H9 (cell line): ENCODE data around the gene SMIM14. TPM values are rescaled to one million over a fixed set of nuclear protein-coding genes. Genes with fewer than 3 reads are reported as not detected.

Experiments
- DNase-seq: peaks from one replicate; pipeline ENCODE4 v3.0.0-alpha.2; 2017
- H2AFZ ChIP-seq: one replicate; pipeline ENCODE4 v1.6.1; 2013; ENCODE audit warnings: mild to moderate bottlenecking, low read length, control low read depth, moderate library complexity
- H2AK5ac ChIP-seq: 2 replicates; pipeline ENCODE4 v1.6.1; 2013; ENCODE audit warnings: low read length, control low read depth, mixed read lengths; ENCODE audit not compliant: insufficient read length
- H2BK120ac ChIP-seq: one replicate; pipeline ENCODE4 v1.6.1; 2013; ENCODE audit warnings: low read depth, mild to moderate bottlenecking, low read length, control low read depth, inconsistent platforms; ENCODE audit not compliant: poor library complexity, severe bottlenecking
- H2BK12ac ChIP-seq: 2 replicates; pipeline ENCODE4 v1.6.1; 2013; ENCODE audit warnings: low read length, control low read depth, mixed read lengths, low read depth; ENCODE audit not compliant: insufficient read length
- H2BK15ac ChIP-seq: 2 replicates; pipeline ENCODE4 v1.6.1; 2013; ENCODE audit warnings: low read depth, low read length, control low read depth
- H2BK20ac ChIP-seq: one replicate; pipeline ENCODE4 v1.6.1; 2013; ENCODE audit warnings: low read depth, mild to moderate bottlenecking, low read length, control low read depth, inconsistent platforms; ENCODE audit not compliant: poor library complexity, severe bottlenecking
- H2BK5ac ChIP-seq: 2 replicates; pipeline ENCODE4 v1.6.1; 2013; ENCODE audit warnings: low read length, control low read depth, mixed read lengths; ENCODE audit not compliant: insufficient read length
- H3K14ac ChIP-seq: 2 replicates; pipeline ENCODE4 v1.6.1; 2013; ENCODE audit warnings: low read length, control low read depth; ENCODE audit not compliant: insufficient read depth
- H3K18ac ChIP-seq: 2 replicates; pipeline ENCODE4 v1.6.1; 2013; ENCODE audit warnings: low read depth, mild to moderate bottlenecking, mixed read lengths, low read length, control low read depth; ENCODE audit not compliant: insufficient read length
- H3K23ac ChIP-seq: 2 replicates; pipeline ENCODE4 v1.6.1; 2013; ENCODE audit warnings: low read length, control low read depth, mixed read lengths, low read depth; ENCODE audit not compliant: insufficient read length
- H3K23me2 ChIP-seq: 2 replicates; pipeline ENCODE4 v1.6.1; 2013; ENCODE audit warnings: low read depth, mild to moderate bottlenecking, mixed read lengths, low read length, control low read depth; ENCODE audit not compliant: insufficient read length, poor library complexity, severe bottlenecking
- H3K27ac ChIP-seq: 2 replicates; pipeline ENCODE4 v1.5.1; 2013; ENCODE audit warnings: low read length, control low read depth, mixed read lengths, low read depth; ENCODE audit not compliant: insufficient read length
- H3K27me3 ChIP-seq: 2 replicates; pipeline ENCODE4 v1.6.1; 2013; ENCODE audit warnings: low read length, control low read depth, inconsistent platforms; ENCODE audit not compliant: insufficient read depth
- H3K4ac ChIP-seq: 2 replicates; pipeline ENCODE4 v1.6.1; 2013; ENCODE audit warnings: low read depth, mild to moderate bottlenecking, control low read depth, inconsistent platforms, low read length, moderate library complexity
- H3K4me1 ChIP-seq: 2 replicates; pipeline ENCODE4 v1.6.1; 2013; ENCODE audit warnings: low read length, control low read depth, inconsistent platforms; ENCODE audit not compliant: insufficient read depth
- H3K4me2 ChIP-seq: 2 replicates; pipeline ENCODE4 v1.6.1; 2013; ENCODE audit warnings: low read length, control low read depth, mixed read lengths; ENCODE audit not compliant: insufficient read length, insufficient read depth
- H3K56ac ChIP-seq: 2 replicates; pipeline ENCODE4 v1.6.1; 2013; ENCODE audit warnings: low read depth, mild to moderate bottlenecking, mixed read lengths, low read length, control low read depth; ENCODE audit not compliant: insufficient read length
- H3K79me1 ChIP-seq: 2 replicates; pipeline ENCODE4 v1.6.1; 2013; ENCODE audit warnings: low read depth, mild to moderate bottlenecking, moderate library complexity, low read length, control low read depth, inconsistent platforms; ENCODE audit not compliant: insufficient read depth, poor library complexity, severe bottlenecking
- H3K79me2 ChIP-seq: 2 replicates; pipeline ENCODE4 v1.6.1; 2013; ENCODE audit warnings: low read length, control low read depth, inconsistent platforms; ENCODE audit not compliant: insufficient read depth
- H3K9ac ChIP-seq: 2 replicates; pipeline ENCODE4 v1.6.1; 2013; ENCODE audit warnings: low read length, control low read depth, mixed read lengths; ENCODE audit not compliant: insufficient read length; ENCODE audit errors: extremely low read depth
- H3K9me3 ChIP-seq: one replicate; pipeline ENCODE4 v1.6.1; 2013; ENCODE audit warnings: low read depth, low read length, inconsistent platforms; ENCODE audit not compliant: control insufficient read depth
- H3T11ph ChIP-seq: one replicate; pipeline ENCODE4 v1.6.1; 2013; ENCODE audit warnings: mild to moderate bottlenecking, low read length, control low read depth, inconsistent platforms
- H4K20me1 ChIP-seq: one replicate; pipeline ENCODE4 v1.6.1; 2013; ENCODE audit not compliant: control insufficient read depth, insufficient read length, insufficient read depth
- H4K5ac ChIP-seq: 2 replicates; pipeline ENCODE4 v1.6.1; 2013; ENCODE audit warnings: low read depth, mild to moderate bottlenecking, mixed read lengths, low read length, control low read depth; ENCODE audit not compliant: insufficient read length
- H4K8ac ChIP-seq: replicated peaks from 2 replicates; pipeline ENCODE4 v1.6.1; 2013; ENCODE audit warnings: low read length, control low read depth, mixed read lengths, low read depth; ENCODE audit not compliant: insufficient read length
- H4K91ac ChIP-seq: 2 replicates; pipeline ENCODE4 v1.6.1; 2013; ENCODE audit warnings: low read depth, mild to moderate bottlenecking, moderate library complexity, mixed read lengths, low read length, control low read depth; ENCODE audit not compliant: insufficient read length
- H3K27ac Mint-ChIP-seq, 3 experiments: 2 replicates in 2 of 3; 3 replicates in 1 of 3; pipeline ENCODE4 v1.8.0; 2020 to 2021; ENCODE audit warnings: mixed read lengths in 3 of 3, mild to moderate bottlenecking in 1 of 3, moderate library complexity in 1 of 3
- H3K27me3 Mint-ChIP-seq: 2 replicates; pipeline ENCODE4 v1.8.0; 2021; ENCODE audit warnings: low read depth, mild to moderate bottlenecking, moderate library complexity, mixed read lengths
- H3K36me3 Mint-ChIP-seq, 3 experiments: 2 replicates in 2 of 3; 3 replicates in 1 of 3; pipeline ENCODE4 v1.8.0; 2020 to 2021; ENCODE audit warnings: low read depth in 3 of 3, mixed read lengths in 3 of 3; ENCODE audit not compliant: insufficient read depth in 1 of 3
- H3K4me1 Mint-ChIP-seq, 2 experiments: 2 replicates each; pipeline ENCODE4 v1.8.0; 2020; ENCODE audit warnings: mixed read lengths in 2 of 2
- H3K4me3 Mint-ChIP-seq, 2 experiments: 2 replicates in 1 of 2; 3 replicates in 1 of 2; pipeline ENCODE4 v1.8.0; 2020 to 2021; ENCODE audit warnings: mild to moderate bottlenecking in 2 of 2, mixed read lengths in 2 of 2, moderate library complexity in 1 of 2
- H3K9me3 Mint-ChIP-seq, 2 experiments: 2 replicates in 1 of 2; 3 replicates in 1 of 2; pipeline ENCODE4 v1.8.0; 2020; ENCODE audit warnings: mild to moderate bottlenecking in 2 of 2, mixed read lengths in 2 of 2, moderate library complexity in 1 of 2
- CTCF ChIP-seq: fragments of 200-600 bp; sonication (generic); conservative IDR thresholded peaks from 3 replicates; pipeline ENCODE4 v1.8.0; 2021; ENCODE audit warnings: antibody characterized with exemption, mild to moderate bottlenecking
- WGBS: extraction: QIAGEN DNeasy Blood & Tissue Kit; methylation state at CpG from one replicate; pipeline ENCODE4 v1.1.7; 2013; ENCODE audit warnings: missing lambda C conversion rate, low lambda C conversion rate, mixed read lengths; ENCODE audit not compliant: insufficient read length; ENCODE audit errors: extremely low coverage; 5-methylcytosine and 5-hydroxymethylcytosine counted together
- total RNA-seq: library from RNA; stranded (reverse); gene quantifications from 2 replicates; pipeline ENCODE4 v1.2.1, GENCODE V29; 2021

SMIM14 gene
- total RNA-seq, 1 experiment from 2014 or later, result 19.4 TPM

GRCh38 chr4:39596971-39597370, 41.7 kb downstream of the SMIM14 start:
- Mint-ChIP-seq H3K27ac (0 out of 7 replicates have a peak overlapping the region, but pooled peaks of 1 of the 3 experiments have one; percentile 44), H3K27me3 (no peaks in the 10 kb centered on the region), H3K9me3 (no peaks in the 10 kb centered on the region), H3K36me3 (peaks cover 0 to 15% (median 13%) of the 10 kb centered on the region in 3 experiments; a peak in 4 of 7 replicates), H3K4me3 (no peak overlapping the region), H3K4me1 (no peaks in the 10 kb centered on the region)
- Histone ChIP-seq H3K27me3 (no peaks in the 10 kb centered on the region), H4K91ac (no peak overlapping the region), H3T11ph (no peak overlapping the region), H3K18ac (no peak overlapping the region), H2BK15ac (no peak overlapping the region), H3K27ac (no peak overlapping the region), H2BK12ac (no peak overlapping the region), H3K14ac (no peak overlapping the region), H2BK5ac (no peak overlapping the region), H2BK20ac (no peak overlapping the region), H3K79me2 (no peaks in the 10 kb centered on the region), H4K8ac (no peak overlapping the region), H3K79me1 (no peaks in the 10 kb centered on the region), H2BK120ac (no peak overlapping the region), H3K4ac (no peak overlapping the region), H3K23me2 (no peaks in the 10 kb centered on the region), H3K9ac (no peak overlapping the region), H4K5ac (no peak overlapping the region), H2AFZ (no peak overlapping the region), H3K4me1 (no peaks in the 10 kb centered on the region), H3K56ac (no peak overlapping the region), H4K20me1 (no peaks in the 10 kb centered on the region), H3K23ac (no peak overlapping the region), H3K9me3 (no peaks in the 10 kb centered on the region), H2AK5ac (no peak overlapping the region), H3K4me2 (no peak overlapping the region)
- TF ChIP-seq CTCF, result no peak
- WGBS, result no CpG with 5 or more reads among the region's 3 CpGs
- no peak for DNase-seq
